Panc1 (cell line): ENCODE data around the gene CHRDL1. TPM values are rescaled to one million over a fixed set of nuclear protein-coding genes. Genes with fewer than 3 reads are reported as not detected.

Experiments
- ATAC-seq: fragments of 200-7000 bp; cut with Tn5 transposase; 2 replicates; pipeline ENCODE4 v1.9.1; 2020; ENCODE audit warnings: mild to moderate bottlenecking, moderate library complexity
- BruUV-seq: library from RNA; stranded (reverse); fragments of 400-500 nt; replicated peaks from 2 replicates; lab custom pipeline; 2021; lab: Mats Ljungman, UMichigan
- CTCF ChIA-PET: fragments of 300-600 bp; sonication (Branson Sonifier 250); formaldehyde crosslinking; loops from one replicate; lab custom pipeline; 2022; ENCODE audit warnings: antibody characterized with exemption; lab: Charles Lee
- POLR2A ChIA-PET: fragments of 300-600 bp; sonication (Branson Sonifier 250); formaldehyde crosslinking; loops from one replicate; lab custom pipeline; 2022; ENCODE audit warnings: antibody characterized with exemption; lab: Charles Lee
- DNase-seq: peaks from one replicate; pipeline ENCODE4 v3.0.0-alpha.2; 2010; ENCODE audit warnings: low read depth, low spot score
- H3K27ac ChIP-seq: 2 replicates; pipeline ENCODE4 v1.5.1; 2011; ENCODE audit warnings: mild to moderate bottlenecking, low read length, inconsistent platforms
- H3K27me3 ChIP-seq: fragments of 200-500 bp; sonication (Bioruptor generic); 2 replicates; pipeline ENCODE4 v1.6.0; 2014; ENCODE audit warnings: low read length, inconsistent platforms; ENCODE audit not compliant: control insufficient read depth, insufficient read depth
- H3K36me3 ChIP-seq: fragments of 200-500 bp; sonication (Bioruptor generic); 2 replicates; pipeline ENCODE4 v1.5.1; 2014; ENCODE audit warnings: inconsistent platforms, mild to moderate bottlenecking, low read length, moderate library complexity; ENCODE audit not compliant: control insufficient read depth, insufficient read depth
- H3K4me1 ChIP-seq: 2 replicates; pipeline ENCODE4 v1.5.1; 2011; ENCODE audit warnings: inconsistent platforms, mild to moderate bottlenecking, low read length, moderate library complexity; ENCODE audit not compliant: control insufficient read depth, insufficient read depth
- H3K4me3 ChIP-seq, 2 experiments: 2 replicates each; pipeline ENCODE4 v1.5.1; 2011 to 2012; ENCODE audit warnings: low read depth in 2 of 2, low read length in 2 of 2, mild to moderate bottlenecking in 2 of 2, inconsistent platforms in 1 of 2, moderate library complexity in 1 of 2
- H3K9me3 ChIP-seq: fragments of 200-500 bp; sonication (Bioruptor generic); 2 replicates; pipeline ENCODE4 v1.5.1; 2014; ENCODE audit warnings: low read depth, mild to moderate bottlenecking, inconsistent platforms, low read length, moderate library complexity; ENCODE audit not compliant: control insufficient read depth, insufficient read depth
- POLR2AphosphoS5 ChIP-seq: IDR thresholded peaks from 2 replicates; pipeline ENCODE4 v1.6.1; 2012; ENCODE audit warnings: mild to moderate bottlenecking, low read depth, low read length, moderate library complexity
- SIN3A ChIP-seq: IDR thresholded peaks from 2 replicates; pipeline ENCODE4 v1.6.1; 2012; ENCODE audit warnings: low read depth, mild to moderate bottlenecking, low read length, moderate library complexity, borderline replicate concordance; ENCODE audit not compliant: insufficient read depth
- TCF7L2 ChIP-seq: IDR thresholded peaks from 2 replicates; pipeline ENCODE4 v1.6.1; 2011; ENCODE audit warnings: mild to moderate bottlenecking, low read depth, low read length, inconsistent platforms
- in situ Hi-C: cut with HindIII; loops from 2 replicates; pipeline ENCODE4 v1.10.0; 2016; ENCODE audit warnings: low sequenced_read_pairs, low pct_unique_long_range_greater_than_20kb
- intact Hi-C: fragments of 100-400 bp; cut with micrococcal nuclease; formaldehyde crosslinking; loops from one replicate; pipeline ENCODE4 v1.10.0; 2022; ENCODE audit not compliant: unreplicated experiment
- total RNA-seq: library from RNA; stranded (reverse); gene quantifications from one replicate; pipeline ENCODE4 v1.2.1, GENCODE V29; 2021; ENCODE audit not compliant: unreplicated experiment
- TF ChIP-seq, protein P1 (sequence below), 2 experiments: IDR thresholded peaks; 2 replicates each; pipeline ENCODE4 v1.6.1; 2011 to 2012; ENCODE audit warnings: low read depth in 2 of 2, control low read depth in 1 of 2, low read length in 1 of 2, mild to moderate bottlenecking in 1 of 2, moderate library complexity in 1 of 2; ENCODE audit not compliant: insufficient read depth in 1 of 2
- TF ChIP-seq, protein P2 (sequence below): fragments of 450-650 bp; IDR thresholded peaks from 2 replicates; pipeline ENCODE4 v1.5.1; 2017; ENCODE audit warnings: mild to moderate bottlenecking

The CHRDL1 gene
- total RNA-seq, 1 experiment from 2014 or later: 0.08 TPM

DNA sequence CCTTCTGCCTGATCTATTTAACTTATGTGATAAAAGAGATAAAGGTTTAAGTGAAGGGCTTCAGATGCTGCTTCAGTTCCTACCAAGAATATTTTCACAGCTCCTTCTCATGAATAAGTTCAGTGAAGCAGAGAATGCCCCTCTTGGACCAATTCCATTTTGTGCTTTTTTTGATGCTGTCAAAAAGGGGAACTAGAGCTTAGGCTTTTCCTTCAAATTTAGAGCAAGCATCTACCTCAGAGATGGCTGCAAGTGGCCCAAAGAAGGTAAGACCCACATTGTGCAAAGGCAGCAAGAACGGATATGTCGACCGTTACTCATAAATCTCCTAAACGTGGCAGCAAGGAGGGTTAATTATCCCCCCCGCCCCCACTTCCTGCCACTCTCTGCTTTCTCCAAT is 4.5 kb downstream of the CHRDL1 start:
- Histone ChIP-seq H3K27ac (no peak overlapping the region), H3K27me3 (peaks cover 4% of the 10 kb centered on the region; the same call in 1 of the 2 replicates), H3K4me3 (no peak overlapping the region), H3K4me1 (no peaks in the 10 kb centered on the region), H3K9me3 (no peaks in the 10 kb centered on the region), H3K36me3 (no peaks in the 10 kb centered on the region)
- in situ Hi-C loops: no loop called here
- TF ChIP-seq TCF7L2: no peak
- TF ChIP-seq POLR2AphosphoS5: no peak
- no peak for TF ChIP-seq SIN3A
- TF ChIP-seq, protein P1, sequence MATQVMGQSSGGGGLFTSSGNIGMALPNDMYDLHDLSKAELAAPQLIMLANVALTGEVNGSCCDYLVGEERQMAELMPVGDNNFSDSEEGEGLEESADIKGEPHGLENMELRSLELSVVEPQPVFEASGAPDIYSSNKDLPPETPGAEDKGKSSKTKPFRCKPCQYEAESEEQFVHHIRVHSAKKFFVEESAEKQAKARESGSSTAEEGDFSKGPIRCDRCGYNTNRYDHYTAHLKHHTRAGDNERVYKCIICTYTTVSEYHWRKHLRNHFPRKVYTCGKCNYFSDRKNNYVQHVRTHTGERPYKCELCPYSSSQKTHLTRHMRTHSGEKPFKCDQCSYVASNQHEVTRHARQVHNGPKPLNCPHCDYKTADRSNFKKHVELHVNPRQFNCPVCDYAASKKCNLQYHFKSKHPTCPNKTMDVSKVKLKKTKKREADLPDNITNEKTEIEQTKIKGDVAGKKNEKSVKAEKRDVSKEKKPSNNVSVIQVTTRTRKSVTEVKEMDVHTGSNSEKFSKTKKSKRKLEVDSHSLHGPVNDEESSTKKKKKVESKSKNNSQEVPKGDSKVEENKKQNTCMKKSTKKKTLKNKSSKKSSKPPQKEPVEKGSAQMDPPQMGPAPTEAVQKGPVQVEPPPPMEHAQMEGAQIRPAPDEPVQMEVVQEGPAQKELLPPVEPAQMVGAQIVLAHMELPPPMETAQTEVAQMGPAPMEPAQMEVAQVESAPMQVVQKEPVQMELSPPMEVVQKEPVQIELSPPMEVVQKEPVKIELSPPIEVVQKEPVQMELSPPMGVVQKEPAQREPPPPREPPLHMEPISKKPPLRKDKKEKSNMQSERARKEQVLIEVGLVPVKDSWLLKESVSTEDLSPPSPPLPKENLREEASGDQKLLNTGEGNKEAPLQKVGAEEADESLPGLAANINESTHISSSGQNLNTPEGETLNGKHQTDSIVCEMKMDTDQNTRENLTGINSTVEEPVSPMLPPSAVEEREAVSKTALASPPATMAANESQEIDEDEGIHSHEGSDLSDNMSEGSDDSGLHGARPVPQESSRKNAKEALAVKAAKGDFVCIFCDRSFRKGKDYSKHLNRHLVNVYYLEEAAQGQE (IDR thresholded peaks at IDR 0.05; ENCODE audit: insufficient read depth in 1 of 2, low read depth in 2 of 2, low read length in 1 of 2): no peak
- TF ChIP-seq, protein P2, sequence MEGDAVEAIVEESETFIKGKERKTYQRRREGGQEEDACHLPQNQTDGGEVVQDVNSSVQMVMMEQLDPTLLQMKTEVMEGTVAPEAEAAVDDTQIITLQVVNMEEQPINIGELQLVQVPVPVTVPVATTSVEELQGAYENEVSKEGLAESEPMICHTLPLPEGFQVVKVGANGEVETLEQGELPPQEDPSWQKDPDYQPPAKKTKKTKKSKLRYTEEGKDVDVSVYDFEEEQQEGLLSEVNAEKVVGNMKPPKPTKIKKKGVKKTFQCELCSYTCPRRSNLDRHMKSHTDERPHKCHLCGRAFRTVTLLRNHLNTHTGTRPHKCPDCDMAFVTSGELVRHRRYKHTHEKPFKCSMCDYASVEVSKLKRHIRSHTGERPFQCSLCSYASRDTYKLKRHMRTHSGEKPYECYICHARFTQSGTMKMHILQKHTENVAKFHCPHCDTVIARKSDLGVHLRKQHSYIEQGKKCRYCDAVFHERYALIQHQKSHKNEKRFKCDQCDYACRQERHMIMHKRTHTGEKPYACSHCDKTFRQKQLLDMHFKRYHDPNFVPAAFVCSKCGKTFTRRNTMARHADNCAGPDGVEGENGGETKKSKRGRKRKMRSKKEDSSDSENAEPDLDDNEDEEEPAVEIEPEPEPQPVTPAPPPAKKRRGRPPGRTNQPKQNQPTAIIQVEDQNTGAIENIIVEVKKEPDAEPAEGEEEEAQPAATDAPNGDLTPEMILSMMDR: no peak
- ATAC-seq (no peak), DNase-seq (no peak)
- intact Hi-C loops: no loop called here
- POLR2A ChIA-PET: no interaction called here
- no TSS peak for BruUV-seq
- CTCF ChIA-PET: no interaction called here

DNA sequence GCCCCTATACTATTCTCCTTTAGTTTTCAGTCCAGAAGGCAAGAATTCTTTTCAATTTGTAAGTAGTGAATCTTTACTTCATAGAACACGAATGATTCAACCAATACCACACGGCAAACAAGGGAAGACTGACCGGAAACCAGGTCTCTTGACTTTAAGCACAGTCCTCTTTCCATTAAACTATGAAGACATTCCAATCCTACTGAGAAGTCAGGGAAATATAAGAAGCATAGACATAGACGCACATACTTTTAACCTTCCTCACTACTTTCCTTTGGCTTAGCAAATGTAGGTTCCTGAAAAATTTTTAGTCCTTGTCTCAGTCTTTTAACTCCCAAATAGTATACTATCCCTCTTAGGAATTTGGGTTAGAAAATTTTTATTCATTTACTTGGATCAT is 9.1 kb downstream of the CHRDL1 start:
- ChIA-PET POLR2A (no interaction called here), CTCF (no interaction called here)
- Histone ChIP-seq H3K27ac (no peak overlapping the region), H3K4me3 (no peak overlapping the region), H3K27me3 (no peaks in the 10 kb centered on the region), H3K4me1 (no peaks in the 10 kb centered on the region), H3K36me3 (no peaks in the 10 kb centered on the region), H3K9me3 (no peaks in the 10 kb centered on the region)
- in situ Hi-C loops: no loop called here
- BruUV-seq: no TSS peak
- TF ChIP-seq, protein P2: no peak
- TF ChIP-seq TCF7L2: no peak
- TF ChIP-seq, protein P1 (IDR thresholded peaks at IDR 0.05; ENCODE audit: insufficient read depth in 1 of 2, low read depth in 2 of 2, low read length in 1 of 2): no peak
- no peak for TF ChIP-seq SIN3A
- TF ChIP-seq POLR2AphosphoS5: no peak
- DNase-seq (no peak), ATAC-seq (no peak)
- intact Hi-C loops: no loop called here
